SU-DHL-6 (cell line): ENCODE results near the gene TTR.

Experiments
- H2AFZ ChIP-seq: fragments of 200-600 bp; sonication (generic); 2 replicates; pipeline ENCODE4 v1.6.1; 2014; ENCODE audit warnings: low read depth, mild to moderate bottlenecking, moderate library complexity, mixed read lengths, antibody characterized with exemption, low read length; ENCODE audit not compliant: severe bottlenecking
- H3F3A ChIP-seq: fragments of 200-600 bp; shearing (Covaris generic); 2 replicates; pipeline ENCODE4 v1.6.0; 2016; ENCODE audit warnings: antibody characterized with exemption, mild to moderate bottlenecking; ENCODE audit not compliant: insufficient read depth
- H3K27ac ChIP-seq: fragments of 200-600 bp; sonication (generic); 2 replicates; pipeline ENCODE4 v1.5.1; 2016; ENCODE audit warnings: low read depth, mild to moderate bottlenecking, low read length, moderate library complexity, mixed read lengths
- H3K27me3 ChIP-seq: fragments of 200-600 bp; sonication (generic), shearing (Covaris generic); 2 replicates; pipeline ENCODE4 v1.6.0; 2014; ENCODE audit warnings: mild to moderate bottlenecking, low read length
- H3K36me3 ChIP-seq: fragments of 200-600 bp; sonication (generic); 2 replicates; pipeline ENCODE4 v1.6.1; 2014; ENCODE audit warnings: mild to moderate bottlenecking, low read length, mixed read lengths
- H3K4me2 ChIP-seq: fragments of 300-600, 200-600 bp; shearing (Covaris generic), sonication (generic); 2 replicates; pipeline ENCODE4 v1.6.0; 2014; ENCODE audit warnings: low read length, low read depth, mild to moderate bottlenecking; ENCODE audit not compliant: poor library complexity, severe bottlenecking
- H3K4me3 ChIP-seq: fragments of 200-600 bp; sonication (generic); 2 replicates; pipeline ENCODE4 v1.5.1; 2014; ENCODE audit warnings: antibody characterized with exemption, low read length, mild to moderate bottlenecking, mixed read lengths; ENCODE audit not compliant: insufficient read depth, poor library complexity, severe bottlenecking
- H3K79me2 ChIP-seq: fragments of 200-600 bp; sonication (generic); 2 replicates; pipeline ENCODE4 v1.6.1; 2014; ENCODE audit warnings: mild to moderate bottlenecking, low read length, moderate library complexity; ENCODE audit not compliant: insufficient read depth
- H3K9ac ChIP-seq: fragments of 200-600 bp; sonication (generic); 2 replicates; pipeline ENCODE4 v1.7.0; 2014; ENCODE audit warnings: mild to moderate bottlenecking, low read length
- H3K9me2 ChIP-seq: fragments of 200-600 bp; sonication (generic); replicated peaks from 2 replicates; pipeline ENCODE4 v1.6.1; 2014; ENCODE audit warnings: low read length; ENCODE audit not compliant: insufficient read depth
- H3K9me3 ChIP-seq: fragments of 200-600 bp; sonication (generic); 2 replicates; pipeline ENCODE4 v1.6.1; 2014; ENCODE audit warnings: low read length, mixed read lengths; ENCODE audit not compliant: insufficient read depth
- H4K20me1 ChIP-seq: fragments of 200-600 bp; sonication (generic); 2 replicates; pipeline ENCODE4 v1.6.1; 2014; ENCODE audit warnings: low read depth, mild to moderate bottlenecking, antibody characterized with exemption, low read length, moderate library complexity, mixed read lengths
- CTCF ChIP-seq: fragments of 200-600 bp; sonication (generic); IDR thresholded peaks from one replicate; pipeline ENCODE4 v1.5.1; 2017; ENCODE audit warnings: antibody characterized with exemption, mild to moderate bottlenecking, low read length, moderate library complexity; ENCODE audit not compliant: insufficient read depth, poor library complexity, severe bottlenecking
- EZH2phosphoT487 ChIP-seq: fragments of 200-600 bp; sonication (generic), shearing (Covaris generic); conservative IDR thresholded peaks from 2 replicates; pipeline ENCODE4 v1.6.1; 2018; ENCODE audit warnings: mild to moderate bottlenecking, antibody characterized with exemption, low read length, moderate library complexity, mixed read lengths

TTR gene

DNA sequence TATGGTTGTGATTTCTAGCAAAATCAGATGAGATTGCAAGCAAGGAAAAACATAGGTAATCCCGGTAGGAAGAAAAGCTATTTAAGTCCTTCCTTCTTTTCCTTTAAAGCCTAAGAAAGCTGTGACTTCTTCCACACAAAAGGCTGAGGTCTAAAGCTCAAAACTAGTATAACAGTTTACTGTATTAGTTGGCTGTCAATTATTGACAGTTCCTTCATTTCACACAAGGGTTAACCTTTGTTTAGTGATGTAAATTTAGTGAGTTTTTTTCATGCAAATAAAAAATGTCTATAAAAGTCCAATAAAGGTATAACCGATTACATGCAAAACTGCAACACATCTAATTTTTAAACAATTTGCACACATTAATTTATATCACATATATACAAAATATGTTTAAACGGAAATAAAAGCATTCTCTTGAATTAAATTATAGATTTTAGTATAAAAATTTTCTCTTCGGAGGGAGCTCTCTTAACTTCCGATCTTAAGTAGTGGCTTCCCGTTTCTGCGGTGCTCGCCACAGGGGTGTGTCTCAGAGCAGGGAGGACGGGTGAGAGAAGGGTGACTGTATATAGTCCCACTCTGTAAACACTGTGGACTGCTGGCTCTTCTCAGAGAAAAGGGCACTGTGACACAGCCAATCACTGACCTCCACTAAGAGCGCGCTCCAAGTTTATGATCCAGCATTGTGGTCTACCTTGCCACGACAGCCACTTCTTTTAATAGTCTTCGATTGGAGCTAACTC is 33.4 kb downstream of the TTR start:
- Histone ChIP-seq H3K27me3 (no peaks in the 10 kb centered on the region), H3K4me2 (no peak overlapping the region), H3F3A (no peaks in the 10 kb centered on the region), H4K20me1 (no peaks in the 10 kb centered on the region), H3K27ac (no peak overlapping the region), H3K9me3 (no peaks in the 10 kb centered on the region), H3K36me3 (no peaks in the 10 kb centered on the region), H3K79me2 (no peaks in the 10 kb centered on the region), H3K4me3 (no peak overlapping the region), H3K9me2 (no peaks in the 10 kb centered on the region), H3K9ac (no peak overlapping the region), H2AFZ (no peak overlapping the region)
- TF ChIP-seq EZH2phosphoT487, result no peak
- no peak for TF ChIP-seq CTCF

GRCh38 chr18:31626409-31626808 is 34.7 kb downstream of the TTR start:
- Histone ChIP-seq H2AFZ (no peak overlapping the region), H3K9me2 (no peaks in the 10 kb centered on the region), H3K4me3 (no peak overlapping the region), H4K20me1 (no peaks in the 10 kb centered on the region), H3K36me3 (no peaks in the 10 kb centered on the region), H3K9me3 (no peaks in the 10 kb centered on the region), H3K27me3 (no peaks in the 10 kb centered on the region), H3K9ac (no peak overlapping the region), H3K27ac (no peak overlapping the region), H3K79me2 (no peaks in the 10 kb centered on the region), H3K4me2 (no peak overlapping the region), H3F3A (no peaks in the 10 kb centered on the region)
- TF ChIP-seq CTCF, result no peak
- TF ChIP-seq EZH2phosphoT487, result no peak

- H3K4me2 ChIP-seq, result no peak overlapping the region
- H3K9ac ChIP-seq, result no peak overlapping the region
- no peaks in the 10 kb centered on the region for H4K20me1 ChIP-seq
- no peaks in the 10 kb centered on the region for H3K9me2 ChIP-seq
- TF ChIP-seq CTCF (no peak), EZH2phosphoT487 (no peak)
- H3K9me3 ChIP-seq, result no peaks in the 10 kb centered on the region
- H3K36me3 ChIP-seq, result no peaks in the 10 kb centered on the region
- H3K79me2 ChIP-seq, result no peaks in the 10 kb centered on the region
- H3K4me3 ChIP-seq, result no peak overlapping the region
- no peaks in the 10 kb centered on the region for H3F3A ChIP-seq
- H3K27ac ChIP-seq, result no peak overlapping the region
- no peaks in the 10 kb centered on the region for H3K27me3 ChIP-seq
- H2AFZ ChIP-seq, result no peak overlapping the region
These were observed 38.9 kb downstream of the TTR start for GRCh38 chr18:31630549-31630948.
